Subcutaneous abdominal adipose tissue (tissue), 5 donors: ENCODE measurements around the gene BCAS3.
"Not testable (repeated sequence)": the region's sequence is repeated elsewhere in the genome, so short reads cannot be mapped to it uniquely, and the experiment has no call there.

Source experiments
- H3K27ac ChIP-seq: one replicate; pipeline ENCODE4 v1.7.0; 2013; ENCODE audit warnings: low read depth, mild to moderate bottlenecking, inconsistent platforms, low read length, moderate library complexity
- H3K27me3 ChIP-seq, 5 donors: one replicate each; pipeline ENCODE4 v1.7.0; 2013; ENCODE audit warnings: low read length in 5 of 5, inconsistent platforms in 1 of 5; ENCODE audit not compliant: control insufficient read depth in 5 of 5, insufficient read depth in 4 of 5
- H3K36me3 ChIP-seq, 5 donors: one replicate each; pipeline ENCODE4 v1.7.0; 2013; ENCODE audit warnings: low read length in 5 of 5; ENCODE audit not compliant: control insufficient read depth in 5 of 5, insufficient read depth in 5 of 5
- H3K4me1 ChIP-seq, 5 donors: one replicate each; pipeline ENCODE4 v1.7.0; 2013; ENCODE audit warnings: low read length in 5 of 5, mild to moderate bottlenecking in 3 of 5, moderate library complexity in 1 of 5; ENCODE audit not compliant: control insufficient read depth in 5 of 5, insufficient read depth in 5 of 5
- H3K4me3 ChIP-seq, 5 donors: one replicate each; pipeline ENCODE4 v1.7.0; 2013; ENCODE audit warnings: low read length in 5 of 5, low read depth in 1 of 5
- H3K9ac ChIP-seq, 5 donors: one replicate each; pipeline ENCODE4 v1.7.0; 2013; ENCODE audit warnings: low read length in 5 of 5, mild to moderate bottlenecking in 4 of 5, moderate library complexity in 3 of 5
- H3K9me3 ChIP-seq, 5 donors: one replicate each; pipeline ENCODE4 v1.7.0; 2013; ENCODE audit warnings: low read length in 5 of 5; ENCODE audit not compliant: control insufficient read depth in 5 of 5
- donor health status: healthy.
- donor health status: healthy.
- donor health status: healthy.
- donor health status: healthy.
- donor health status: healthy.

BCAS3 gene

GRCh38 chr17:61233991-61234750 lies 556.5 kb downstream of the BCAS3 start:
- no peak overlapping the region for H3K4me3 ChIP-seq
- no peaks in the 10 kb centered on the region for H3K9me3 ChIP-seq
- no peak overlapping the region for H3K9ac ChIP-seq
- H3K36me3 ChIP-seq: no peaks in the 10 kb centered on the region
- H3K27me3 ChIP-seq: no peaks in the 10 kb centered on the region
- H3K27ac ChIP-seq: no peak overlapping the region
- peaks cover 0 to 3% (median 0%) of the 10 kb centered on the region in 5 donors for H3K4me1 ChIP-seq

- Histone ChIP-seq H3K9me3 (no peaks in the 10 kb centered on the region), H3K9ac (no peak overlapping the region), H3K4me3 (no peak overlapping the region), H3K36me3 (no peaks in the 10 kb centered on the region), H3K27me3 (no peaks in the 10 kb centered on the region), H3K27ac (no peak overlapping the region), H3K4me1 (peaks cover 0 to 3% (median 0%) of the 10 kb centered on the region in 5 donors)
These were observed 557.6 kb downstream of the BCAS3 start for GRCh38 chr17:61235001-61235826.

GRCh38 chr17:61235827-61236197 lies 558.2 kb downstream of the BCAS3 start:
- Histone ChIP-seq H3K4me1 (peaks cover 0 to 3% (median 0%) of the 10 kb centered on the region in 5 donors), H3K36me3 (no peaks in the 10 kb centered on the region), H3K9me3 (no peaks in the 10 kb centered on the region), H3K9ac (no peak overlapping the region), H3K27ac (no peak overlapping the region), H3K4me3 (no peak overlapping the region), H3K27me3 (no peaks in the 10 kb centered on the region)

- H3K4me3 ChIP-seq: no peak overlapping the region
These were observed 559.6 kb downstream of the BCAS3 start for GRCh38 chr17:61237275-61237674.

GRCh38 chr17:61238455-61238933 lies 560.8 kb downstream of the BCAS3 start:
- Histone ChIP-seq H3K27me3 (no peaks in the 10 kb centered on the region), H3K9me3 (no peaks in the 10 kb centered on the region), H3K27ac (no peak overlapping the region), H3K36me3 (no peaks in the 10 kb centered on the region), H3K4me3 (no peak overlapping the region), H3K4me1 (peaks cover 0 to 3% (median 0%) of the 10 kb centered on the region in 5 donors), H3K9ac (no peak overlapping the region)

More at GRCh38 chr17:61237275-61237674, 559.6 kb downstream of the BCAS3 start:
- H3K36me3 ChIP-seq: no peaks in the 10 kb centered on the region
- H3K9ac ChIP-seq: no peak overlapping the region
- peaks cover 0 to 3% (median 0%) of the 10 kb centered on the region in 5 donors for H3K4me1 ChIP-seq
- no peak overlapping the region for H3K27ac ChIP-seq
- H3K27me3 ChIP-seq: no peaks in the 10 kb centered on the region
- H3K9me3 ChIP-seq: no peaks in the 10 kb centered on the region

GRCh38 chr17:61239327-61239726 lies 561.7 kb downstream of the BCAS3 start:
- Histone ChIP-seq H3K27me3 (no peaks in the 10 kb centered on the region), H3K36me3 (no peaks in the 10 kb centered on the region), H3K4me3 (no peak overlapping the region), H3K9ac (no peak overlapping the region), H3K4me1 (peaks cover 0 to 3% (median 0%) of the 10 kb centered on the region in 5 donors), H3K9me3 (no peaks in the 10 kb centered on the region), H3K27ac (no peak overlapping the region)

GRCh38 chr17:61239953-61240352 lies 562.3 kb downstream of the BCAS3 start:
- Histone ChIP-seq H3K9me3 (no peaks in the 10 kb centered on the region), H3K27me3 (no peaks in the 10 kb centered on the region), H3K4me3 (no peak overlapping the region), H3K4me1 (peaks cover 0 to 3% (median 0%) of the 10 kb centered on the region in 5 donors), H3K36me3 (no peaks in the 10 kb centered on the region), H3K27ac (no peak overlapping the region), H3K9ac (no peak overlapping the region)

GRCh38 chr17:61240851-61241468 lies 563.3 kb downstream of the BCAS3 start:
- Histone ChIP-seq H3K36me3 (no peaks in the 10 kb centered on the region), H3K9ac (no peak overlapping the region), H3K9me3 (no peaks in the 10 kb centered on the region), H3K4me3 (no peak overlapping the region), H3K27ac (no peak overlapping the region), H3K4me1 (peaks cover 0 to under 1% (median 0%) of the 10 kb centered on the region in 5 donors), H3K27me3 (no peaks in the 10 kb centered on the region)

- H3K27ac ChIP-seq, H3K4me3 ChIP-seq, H3K9me3 ChIP-seq, H3K36me3 ChIP-seq, H3K27me3 ChIP-seq, H3K9ac ChIP-seq: not testable (repeated sequence)
- H3K4me1 ChIP-seq: peaks cover 0 to 10% (median 3%) of the 10 kb centered on the region in 5 donors
These were observed 567.3 kb downstream of the BCAS3 start for GRCh38 chr17:61244988-61245387.
